Measurements from ENCODE around the gene SENP8. TPM values are rescaled to one million over a fixed set of nuclear protein-coding genes. Genes with fewer than 3 reads are reported as not detected.

SENP8 gene
- total RNA-seq, 2 donors from 2014 or later = 0.82 to 2.7 TPM

DNA sequence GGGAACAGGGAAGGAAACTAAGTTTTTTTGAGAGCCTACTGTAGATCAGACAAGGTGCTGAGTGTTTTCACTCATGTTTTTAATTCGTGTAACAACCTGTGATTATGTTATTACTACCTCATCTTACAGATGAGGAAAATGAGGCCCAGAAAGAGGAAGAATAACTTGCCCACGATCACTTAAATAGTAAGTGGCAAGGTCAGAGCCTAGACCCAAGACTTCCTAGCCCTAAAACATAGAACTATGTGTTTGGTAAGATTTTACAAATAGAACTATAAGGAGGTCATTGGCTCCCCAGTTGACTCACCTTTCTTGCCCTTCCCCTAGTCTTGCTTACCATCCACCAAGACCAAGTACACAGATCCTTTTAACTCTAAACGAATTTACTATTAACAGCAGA lies 13.7 kb downstream of the SENP8 start:
- no peaks in the 10 kb centered on the region for H3K9me3 Mint-ChIP-seq
- H3K27me3 Mint-ChIP-seq = no peaks in the 10 kb centered on the region
- ATAC-seq (replicated peaks) = no peak
- no peak overlapping the region for H3K4me3 Mint-ChIP-seq
- no peak overlapping the region for H3K27ac Mint-ChIP-seq
- H3K36me3 Mint-ChIP-seq (ENCODE audit: low read depth) = no peaks in the 10 kb centered on the region
- no peaks in the 10 kb centered on the region for H3K4me1 Mint-ChIP-seq

DNA sequence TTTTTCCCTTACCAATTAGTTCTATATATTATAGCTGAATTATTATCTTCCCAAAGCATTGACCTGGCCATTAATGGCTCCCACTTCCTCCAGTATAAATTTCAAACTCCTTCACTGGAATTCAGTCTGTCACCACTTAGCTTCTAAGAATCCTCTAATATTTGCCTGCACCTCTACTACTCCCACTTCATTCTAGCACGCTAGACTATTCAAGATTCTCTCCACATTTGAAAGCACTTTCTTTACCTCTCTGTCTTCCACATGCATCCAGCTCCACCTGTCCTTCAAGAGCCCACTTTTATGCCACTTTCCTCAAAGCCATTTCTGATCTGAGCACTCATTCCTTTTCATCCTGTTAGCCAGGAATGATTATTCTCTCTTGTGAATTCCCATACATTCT lies 15.0 kb downstream of the SENP8 start:
- no peak overlapping the region for H3K4me3 Mint-ChIP-seq
- H3K27me3 Mint-ChIP-seq = no peaks in the 10 kb centered on the region
- no peaks in the 10 kb centered on the region for H3K4me1 Mint-ChIP-seq
- ATAC-seq (replicated peaks) = no peak
- H3K9me3 Mint-ChIP-seq = no peaks in the 10 kb centered on the region
- no peak overlapping the region for H3K27ac Mint-ChIP-seq
- no peaks in the 10 kb centered on the region for H3K36me3 Mint-ChIP-seq (ENCODE audit: low read depth)

DNA sequence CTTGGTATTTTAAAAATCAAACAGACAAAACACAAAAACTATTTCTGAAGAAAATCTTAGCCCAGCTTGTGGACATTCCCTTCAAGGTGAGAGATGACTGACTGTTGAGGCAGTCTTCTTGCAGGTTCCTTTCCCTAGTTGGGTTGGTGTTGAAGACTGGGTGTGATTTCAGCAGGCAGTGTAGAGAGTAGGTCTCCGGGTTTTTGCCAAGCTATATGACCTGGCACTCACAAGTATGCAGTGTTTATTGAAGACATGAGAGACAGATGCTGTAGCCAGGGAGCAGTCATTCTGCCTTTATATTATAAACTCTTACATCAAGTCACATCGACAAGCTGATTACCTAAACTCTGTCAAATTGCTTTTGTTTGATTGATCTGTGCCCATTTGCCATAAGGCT lies 17.5 kb downstream of the SENP8 start:
- H3K27ac Mint-ChIP-seq = no peak overlapping the region
- no peaks in the 10 kb centered on the region for H3K9me3 Mint-ChIP-seq
- no peaks in the 10 kb centered on the region for H3K36me3 Mint-ChIP-seq (ENCODE audit: low read depth)
- no peak for ATAC-seq (replicated peaks)
- no peaks in the 10 kb centered on the region for H3K4me1 Mint-ChIP-seq
- no peak overlapping the region for H3K4me3 Mint-ChIP-seq
- no peaks in the 10 kb centered on the region for H3K27me3 Mint-ChIP-seq

DNA sequence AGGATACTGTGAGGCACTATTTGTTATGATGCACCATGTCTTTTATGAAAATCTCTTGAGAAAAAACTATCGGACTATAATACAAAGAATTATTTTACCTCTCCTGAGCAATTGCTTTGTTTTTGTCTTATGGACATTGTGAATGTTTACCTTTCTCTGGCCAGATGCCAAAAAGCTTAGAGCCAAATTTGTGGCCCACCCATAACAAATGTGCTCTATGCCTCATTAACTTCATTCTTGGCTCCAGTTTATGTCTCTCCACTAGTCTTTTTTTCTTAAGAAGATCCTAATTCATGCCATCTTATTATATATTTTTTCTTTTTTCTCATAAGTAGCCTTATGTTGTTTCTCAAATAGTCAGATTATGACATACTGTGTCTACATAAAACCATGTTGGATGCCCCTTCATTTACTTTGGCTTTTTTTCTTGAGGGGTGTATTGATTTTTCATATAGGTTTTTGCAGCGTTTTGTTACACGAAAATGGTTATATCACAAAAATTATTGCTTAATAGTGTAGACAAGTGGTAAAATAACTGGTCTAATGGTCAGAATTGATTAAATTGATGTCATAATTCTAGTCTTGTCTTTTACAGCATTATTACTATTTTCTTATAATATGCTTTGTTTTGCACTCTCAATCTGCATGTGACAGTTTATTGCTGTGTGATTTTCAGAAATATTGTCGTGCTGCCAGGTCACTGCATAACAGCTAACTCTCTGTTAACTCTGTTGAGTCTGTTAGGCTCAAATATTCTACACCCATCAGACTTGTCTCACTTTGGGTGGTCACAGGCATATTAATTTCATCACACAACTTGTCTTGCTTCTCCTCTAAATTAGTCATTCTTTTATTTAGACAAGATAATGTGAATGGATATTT lies 18.2 kb downstream of the SENP8 start:
- no peak overlapping the region for H3K4me3 Mint-ChIP-seq
- no peaks in the 10 kb centered on the region for H3K27me3 Mint-ChIP-seq
- H3K9me3 Mint-ChIP-seq = no peaks in the 10 kb centered on the region
- ATAC-seq (replicated peaks) = no peak
- no peak overlapping the region for H3K27ac Mint-ChIP-seq
- no peaks in the 10 kb centered on the region for H3K36me3 Mint-ChIP-seq (ENCODE audit: low read depth)
- H3K4me1 Mint-ChIP-seq = no peaks in the 10 kb centered on the region

DNA sequence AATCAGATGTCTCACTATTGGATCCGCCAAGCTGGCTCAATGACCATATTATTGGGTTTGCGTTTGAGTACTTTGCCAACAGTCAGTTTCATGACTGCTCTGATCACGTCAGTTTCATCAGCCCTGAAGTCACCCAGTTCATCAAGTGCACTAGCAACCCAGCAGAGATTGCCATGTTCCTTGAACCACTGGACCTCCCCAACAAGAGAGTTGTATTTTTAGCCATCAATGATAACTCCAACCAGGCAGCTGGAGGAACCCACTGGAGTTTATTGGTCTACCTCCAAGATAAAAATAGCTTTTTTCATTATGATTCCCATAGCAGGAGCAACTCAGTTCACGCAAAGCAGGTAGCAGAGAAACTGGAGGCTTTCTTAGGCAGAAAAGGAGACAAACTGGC lies 21.5 kb downstream of the SENP8 start:
- no peaks in the 10 kb centered on the region for H3K27me3 Mint-ChIP-seq
- H3K9me3 Mint-ChIP-seq = no peaks in the 10 kb centered on the region
- no peaks in the 10 kb centered on the region for H3K36me3 Mint-ChIP-seq (ENCODE audit: low read depth)
- H3K27ac Mint-ChIP-seq = no peak overlapping the region
- no peak overlapping the region for H3K4me3 Mint-ChIP-seq
- H3K4me1 Mint-ChIP-seq = no peaks in the 10 kb centered on the region
- no peak for ATAC-seq (replicated peaks)

DNA sequence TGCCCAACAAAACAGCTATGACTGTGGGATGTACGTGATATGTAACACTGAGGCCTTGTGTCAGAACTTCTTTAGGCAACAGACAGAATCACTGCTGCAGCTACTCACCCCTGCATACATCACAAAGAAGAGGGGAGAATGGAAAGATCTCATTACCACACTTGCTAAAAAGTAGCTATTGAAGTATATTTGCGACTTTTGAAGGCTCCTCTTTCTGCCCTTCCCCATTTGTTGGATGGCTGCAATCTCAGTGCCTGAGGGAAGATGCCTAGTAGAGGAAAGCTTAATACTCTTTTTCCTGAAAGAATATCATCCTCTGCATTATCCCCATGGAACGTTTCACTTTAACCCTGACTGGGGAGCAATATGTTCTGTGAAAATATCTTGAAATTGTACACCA lies 21.9 kb downstream of the SENP8 start:
- Mint-ChIP-seq H3K4me1 (no peaks in the 10 kb centered on the region), H3K27ac (no peak overlapping the region), H3K9me3 (no peaks in the 10 kb centered on the region), H3K4me3 (no peak overlapping the region), H3K36me3 (ENCODE audit: low read depth) (no peaks in the 10 kb centered on the region), H3K27me3 (no peaks in the 10 kb centered on the region)
- no peak for ATAC-seq (replicated peaks)

DNA sequence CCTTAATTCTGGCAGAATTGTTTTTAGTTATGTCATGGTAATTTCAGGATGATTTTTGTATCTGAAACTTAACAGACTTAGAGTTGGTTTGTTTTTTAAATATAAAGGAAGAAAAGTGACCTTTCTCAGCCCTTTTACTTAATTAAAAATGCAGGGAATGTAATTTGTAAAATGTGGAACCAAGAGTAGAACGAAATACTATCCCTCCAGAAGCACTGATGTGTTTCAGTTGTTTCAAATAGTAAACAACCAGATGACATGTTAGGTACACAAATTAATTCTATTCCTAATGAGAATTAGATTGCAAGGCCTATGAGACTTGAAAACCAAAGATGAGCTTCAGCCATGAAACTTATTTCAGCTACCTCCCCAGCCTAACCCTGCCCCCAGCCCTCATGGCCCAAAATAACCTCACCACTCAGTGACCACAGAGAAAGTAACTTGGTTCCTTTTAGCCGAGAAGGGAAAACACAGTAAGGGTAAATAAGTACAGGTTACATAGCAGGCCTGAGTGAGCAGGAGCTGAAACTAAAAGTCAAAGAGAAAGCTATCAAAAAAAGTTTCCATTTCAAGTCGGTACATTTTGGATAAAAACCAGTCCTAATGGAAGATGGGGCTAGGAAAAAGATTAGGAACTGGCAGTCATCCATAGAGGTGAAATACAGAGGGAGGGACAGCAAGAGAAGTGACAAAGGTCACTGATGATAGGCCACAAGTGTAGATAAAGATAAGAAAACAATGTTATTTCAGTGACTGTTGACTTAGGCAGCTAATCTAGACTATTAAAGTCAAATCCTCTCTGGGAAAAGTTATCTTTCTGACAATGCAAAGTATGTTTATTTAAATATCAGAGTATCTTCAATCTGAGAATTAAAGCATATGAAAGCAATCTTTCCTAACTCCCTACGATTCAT lies 23.2 kb downstream of the SENP8 start:
- no peaks in the 10 kb centered on the region for H3K9me3 Mint-ChIP-seq

DNA sequence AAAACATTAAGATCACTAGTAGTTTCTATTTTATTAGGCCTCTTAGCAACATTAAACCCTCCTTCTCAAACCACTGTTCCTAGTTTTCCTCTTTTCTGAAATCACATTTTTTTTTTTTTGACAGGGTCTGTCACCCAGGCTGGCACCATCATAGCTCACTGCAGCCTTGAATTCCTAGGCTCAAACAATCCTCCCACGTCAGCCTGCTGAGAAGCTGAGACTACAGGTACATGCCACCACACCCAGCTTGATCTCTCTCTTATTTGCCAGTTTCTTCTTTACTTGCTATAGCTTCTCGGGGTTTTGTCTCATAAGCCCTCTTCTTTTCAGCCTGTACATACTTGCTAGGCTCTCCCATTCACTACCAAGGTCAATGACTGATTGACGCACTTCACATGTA lies 28.0 kb downstream of the SENP8 start:
- H3K27ac Mint-ChIP-seq = no peak overlapping the region
- ATAC-seq (replicated peaks) = no peak
- H3K9me3 Mint-ChIP-seq = no peaks in the 10 kb centered on the region
- no peak overlapping the region for H3K4me3 Mint-ChIP-seq
- H3K27me3 Mint-ChIP-seq = peaks cover 14% of the 10 kb centered on the region
- no peaks in the 10 kb centered on the region for H3K36me3 Mint-ChIP-seq (ENCODE audit: low read depth)
- H3K4me1 Mint-ChIP-seq = no peaks in the 10 kb centered on the region

More for the DNA sequence above, 23.2 kb downstream of the SENP8 start:
- Mint-ChIP-seq H3K27me3 (peaks cover 6% of the 10 kb centered on the region), H3K4me1 (no peaks in the 10 kb centered on the region), H3K4me3 (no peak overlapping the region), H3K27ac (no peak overlapping the region), H3K36me3 (ENCODE audit: low read depth) (no peaks in the 10 kb centered on the region)
- peak; percentile 40 for ATAC-seq (replicated peaks)

DNA sequence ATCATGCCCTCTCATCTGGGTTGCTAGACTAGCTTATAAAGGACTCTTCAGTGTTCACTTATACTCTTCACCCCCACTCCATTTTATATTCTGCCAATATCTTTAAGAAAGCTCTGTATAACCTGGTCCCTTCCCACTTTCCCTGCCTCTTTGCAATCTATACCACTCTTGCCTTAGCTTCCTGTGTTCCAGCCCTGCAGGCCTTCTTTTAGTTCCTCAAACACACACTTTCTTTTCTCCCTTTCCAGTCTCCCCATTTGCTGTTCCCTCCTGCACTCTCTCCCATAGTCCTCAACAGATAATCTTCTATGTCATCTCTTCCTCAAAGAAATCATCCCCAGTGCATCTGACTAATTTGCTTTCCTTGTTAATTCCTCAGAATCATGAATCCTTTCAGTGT lies 28.7 kb downstream of the SENP8 start:
- Mint-ChIP-seq H3K36me3 (ENCODE audit: low read depth) (no peaks in the 10 kb centered on the region), H3K4me1 (no peaks in the 10 kb centered on the region), H3K27me3 (peaks cover 14% of the 10 kb centered on the region), H3K4me3 (no peak overlapping the region), H3K27ac (no peak overlapping the region), H3K9me3 (no peaks in the 10 kb centered on the region)
- no peak for ATAC-seq (replicated peaks)

DNA sequence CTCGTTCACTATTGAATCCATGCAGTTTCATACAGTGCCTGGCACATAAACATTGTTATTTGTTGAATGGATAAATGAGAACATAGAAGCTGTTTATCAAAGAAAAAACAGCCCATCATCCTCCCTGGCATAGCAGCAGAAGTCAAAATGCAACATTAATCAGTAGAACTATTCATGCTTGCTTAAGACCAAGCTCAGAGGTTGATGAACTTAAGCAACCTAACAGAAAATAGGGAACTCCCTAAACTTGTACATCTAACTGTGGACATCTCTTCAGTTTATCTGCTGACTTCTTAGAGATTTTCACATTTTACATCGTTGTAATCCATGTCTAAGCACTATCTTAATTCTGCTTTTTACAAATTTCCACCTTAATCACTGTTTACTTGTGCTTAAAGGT lies 29.2 kb downstream of the SENP8 start:
- no peaks in the 10 kb centered on the region for H3K36me3 Mint-ChIP-seq (ENCODE audit: low read depth)
- H3K27me3 Mint-ChIP-seq = peaks cover 14% of the 10 kb centered on the region
- no peak overlapping the region for H3K4me3 Mint-ChIP-seq
- no peaks in the 10 kb centered on the region for H3K9me3 Mint-ChIP-seq
- H3K4me1 Mint-ChIP-seq = no peaks in the 10 kb centered on the region
- no peak for ATAC-seq (replicated peaks)
- H3K27ac Mint-ChIP-seq = no peak overlapping the region

DNA sequence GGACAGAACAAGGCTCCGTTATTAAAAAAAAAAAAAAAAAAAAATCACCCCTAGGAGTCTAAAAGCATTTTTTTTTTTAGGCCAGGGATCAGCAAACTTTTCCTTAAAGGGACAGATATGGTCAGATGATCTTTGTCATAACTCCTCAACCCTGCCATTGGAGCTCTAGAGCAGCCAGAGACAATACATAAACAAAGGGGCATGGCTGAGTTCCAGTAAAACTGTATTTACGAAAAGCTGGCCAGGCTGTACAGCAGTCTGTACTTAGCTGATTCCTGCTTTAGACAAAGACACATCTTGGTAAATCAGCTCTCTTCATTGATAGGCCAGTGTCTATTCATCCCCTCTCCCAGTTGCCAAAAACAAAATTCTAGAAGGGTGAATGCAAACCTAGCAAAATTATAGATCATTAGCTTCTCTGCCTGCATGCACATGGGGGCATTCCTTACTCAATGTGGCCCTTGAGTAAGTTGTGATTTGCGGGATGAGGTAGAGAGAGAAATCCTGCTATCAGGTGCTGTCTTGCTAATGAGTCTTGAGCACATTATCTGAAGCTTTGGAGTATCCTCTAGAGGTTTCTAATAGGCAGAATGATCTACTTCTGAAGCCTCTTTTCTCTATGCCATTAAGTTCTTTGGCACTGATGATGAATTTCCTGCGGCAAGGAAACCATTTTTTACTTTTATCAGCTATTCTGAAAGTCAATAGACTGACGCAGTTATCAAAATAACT lies 35.2 kb downstream of the SENP8 start:
- ATAC-seq (replicated peaks) = no peak
- H3K36me3 Mint-ChIP-seq (ENCODE audit: low read depth) = no peaks in the 10 kb centered on the region
- no peak overlapping the region for H3K27ac Mint-ChIP-seq

DNA sequence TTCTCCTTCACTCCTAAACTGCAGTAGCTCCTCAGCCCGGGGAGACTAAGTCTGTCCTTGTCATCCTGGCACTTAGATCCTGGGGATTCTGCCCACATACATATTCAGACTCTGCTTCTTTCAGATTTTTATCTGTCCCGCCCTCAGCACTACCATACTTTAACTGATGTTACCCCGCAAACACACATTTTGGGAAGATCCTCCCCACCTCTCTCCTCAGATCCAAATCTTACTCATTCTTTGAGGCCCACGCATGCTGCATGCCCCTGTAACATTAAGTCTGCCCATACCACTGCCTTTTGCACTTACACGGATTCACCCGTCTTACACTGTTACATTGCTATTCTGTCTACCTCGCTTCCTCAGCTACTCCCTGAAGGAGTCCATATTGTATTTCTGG lies 36.1 kb downstream of the SENP8 start:
- Mint-ChIP-seq H3K4me1 (peaks cover 5% of the 10 kb centered on the region), H3K27ac (no peak overlapping the region), H3K36me3 (ENCODE audit: low read depth) (no peaks in the 10 kb centered on the region), H3K27me3 (peaks cover 3% of the 10 kb centered on the region), H3K9me3 (no peaks in the 10 kb centered on the region), H3K4me3 (no peak overlapping the region)
- no peak for ATAC-seq (replicated peaks)

More for the DNA sequence above, 35.2 kb downstream of the SENP8 start:
- Mint-ChIP-seq H3K4me1 (peaks cover 5% of the 10 kb centered on the region), H3K9me3 (no peaks in the 10 kb centered on the region), H3K27me3 (peaks cover 3% of the 10 kb centered on the region), H3K4me3 (no peak overlapping the region)

DNA sequence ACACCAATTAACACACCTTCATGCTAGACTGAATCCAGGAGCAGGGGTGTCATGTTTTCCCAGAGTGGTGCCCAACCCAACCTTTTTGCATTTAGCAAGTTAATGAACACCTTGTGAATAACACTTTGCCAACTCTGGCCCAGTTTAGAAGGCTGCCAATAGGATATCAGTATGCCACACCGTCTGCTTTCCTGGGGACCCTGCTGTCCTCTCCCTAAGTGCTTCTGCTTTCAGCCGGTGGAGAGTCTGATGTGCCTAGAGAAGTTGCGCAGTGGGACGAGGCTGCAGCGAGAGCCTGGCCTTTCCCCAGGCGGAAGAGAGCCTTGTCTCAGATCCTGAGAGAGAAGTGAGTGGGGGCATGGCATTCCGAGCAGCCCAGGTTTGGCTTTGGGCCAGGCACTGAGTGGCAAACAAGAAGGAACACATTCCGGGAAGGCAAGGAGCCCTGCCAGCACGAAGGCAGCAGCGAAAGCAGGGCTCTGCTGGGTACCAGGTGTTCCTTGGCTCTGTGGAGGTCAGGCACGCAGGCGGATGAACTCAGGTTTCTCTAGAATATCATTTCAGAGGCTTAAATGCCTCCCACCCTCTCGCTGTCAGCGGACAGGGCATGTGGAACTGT lies 36.9 kb downstream of the SENP8 start:
- Mint-ChIP-seq H3K27me3 (peaks cover 3% of the 10 kb centered on the region), H3K4me1 (peaks cover 5% of the 10 kb centered on the region), H3K36me3 (ENCODE audit: low read depth) (no peaks in the 10 kb centered on the region), H3K4me3 (peak overlapping the region; percentile 83), H3K9me3 (no peaks in the 10 kb centered on the region), H3K27ac (peak overlapping the region; percentile 77)
- ATAC-seq (replicated peaks) = no peak
